ENCODE data around the gene CHMP4A.

Gene CHMP4A

GRCh38 chr14:24194873-24195185 is 18.5 kb downstream of the CHMP4A start:
- no peak for DNase-seq

- DNase-seq: no peak
These were observed 19.0 kb downstream of the CHMP4A start for GRCh38 chr14:24194186-24194872.

- DNase-seq: no peak
These were observed 20.4 kb downstream of the CHMP4A start for GRCh38 chr14:24192933-24193332.

- no peak for DNase-seq
These were observed 22.9 kb downstream of the CHMP4A start for GRCh38 chr14:24190416-24190815.

DNA sequence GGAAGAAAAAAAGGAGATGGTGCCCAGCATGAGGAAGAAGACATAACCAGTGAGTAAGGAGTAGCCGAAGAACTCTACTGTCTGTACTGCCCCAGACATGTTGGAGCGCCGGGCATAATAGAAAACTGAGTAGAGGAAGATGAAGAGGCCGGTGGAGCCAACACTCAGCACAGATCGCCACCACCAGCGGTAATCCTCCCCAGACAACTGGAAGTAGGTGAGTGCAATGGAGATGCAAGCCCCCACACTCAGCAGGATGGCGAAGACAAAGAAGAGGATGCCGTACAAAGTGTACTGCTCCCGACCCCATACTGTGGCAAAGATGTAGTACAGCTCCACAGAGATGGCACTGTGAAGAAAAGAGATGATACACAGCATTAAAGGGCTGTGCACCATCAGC is 23.8 kb downstream of the CHMP4A start:
- DNase-seq: no peak

DNA sequence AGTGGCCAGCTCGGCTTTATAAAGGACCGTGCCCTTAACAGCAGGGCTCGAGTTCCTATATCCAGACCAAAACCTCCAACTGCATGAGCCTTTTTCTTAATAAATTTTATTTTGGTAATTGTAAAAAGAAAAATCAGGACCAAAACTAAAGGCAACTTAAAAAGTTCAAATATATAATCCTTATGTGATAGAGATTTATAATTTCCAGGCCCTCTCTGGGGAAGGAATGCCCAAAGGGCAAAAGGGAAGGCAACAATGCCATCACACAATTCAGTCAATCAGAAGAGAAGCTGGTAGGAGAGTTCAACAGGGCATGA is 24.3 kb downstream of the CHMP4A start:
- no peak for DNase-seq

- peak; percentile 92 to 96 for DNase-seq
These were observed 24.8 kb downstream of the CHMP4A start, which contains the start of gene IPO4 for GRCh38 chr14:24188251-24189058. TSS of gene IPO4 (minus strand) at chr14:24188816. CDS start at chr14:24188787, 29 bp downstream.

GRCh38 chr14:24187539-24187915 is 25.8 kb downstream of the CHMP4A start:
- DNase-seq: no peak

- no peak for DNase-seq
These were observed 26.3 kb downstream of the CHMP4A start for GRCh38 chr14:24186831-24187538.

DNA sequence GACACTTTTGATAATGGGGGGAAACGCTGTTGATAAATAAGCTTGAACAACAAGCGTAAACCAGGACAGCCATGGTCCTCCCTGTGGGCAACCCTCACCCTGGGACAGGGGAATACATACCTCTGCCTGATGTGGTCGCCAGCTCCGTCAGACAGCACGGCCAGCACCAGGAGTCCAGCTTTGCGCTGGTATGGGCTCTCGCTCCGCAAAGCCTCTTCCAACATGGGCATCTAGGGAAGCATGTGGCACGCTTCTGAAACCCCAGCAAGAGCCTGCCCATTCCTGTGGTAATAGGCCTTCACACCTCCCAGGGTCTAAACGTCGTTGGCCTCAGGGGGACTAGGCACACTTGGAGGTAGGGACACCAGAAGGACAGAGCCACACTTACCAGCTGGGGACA is 27.5 kb downstream of the CHMP4A start:
- DNase-seq: no peak

GRCh38 chr14:24185026-24185425 is 28.3 kb downstream of the CHMP4A start:
- DNase-seq: no peak

DNA sequence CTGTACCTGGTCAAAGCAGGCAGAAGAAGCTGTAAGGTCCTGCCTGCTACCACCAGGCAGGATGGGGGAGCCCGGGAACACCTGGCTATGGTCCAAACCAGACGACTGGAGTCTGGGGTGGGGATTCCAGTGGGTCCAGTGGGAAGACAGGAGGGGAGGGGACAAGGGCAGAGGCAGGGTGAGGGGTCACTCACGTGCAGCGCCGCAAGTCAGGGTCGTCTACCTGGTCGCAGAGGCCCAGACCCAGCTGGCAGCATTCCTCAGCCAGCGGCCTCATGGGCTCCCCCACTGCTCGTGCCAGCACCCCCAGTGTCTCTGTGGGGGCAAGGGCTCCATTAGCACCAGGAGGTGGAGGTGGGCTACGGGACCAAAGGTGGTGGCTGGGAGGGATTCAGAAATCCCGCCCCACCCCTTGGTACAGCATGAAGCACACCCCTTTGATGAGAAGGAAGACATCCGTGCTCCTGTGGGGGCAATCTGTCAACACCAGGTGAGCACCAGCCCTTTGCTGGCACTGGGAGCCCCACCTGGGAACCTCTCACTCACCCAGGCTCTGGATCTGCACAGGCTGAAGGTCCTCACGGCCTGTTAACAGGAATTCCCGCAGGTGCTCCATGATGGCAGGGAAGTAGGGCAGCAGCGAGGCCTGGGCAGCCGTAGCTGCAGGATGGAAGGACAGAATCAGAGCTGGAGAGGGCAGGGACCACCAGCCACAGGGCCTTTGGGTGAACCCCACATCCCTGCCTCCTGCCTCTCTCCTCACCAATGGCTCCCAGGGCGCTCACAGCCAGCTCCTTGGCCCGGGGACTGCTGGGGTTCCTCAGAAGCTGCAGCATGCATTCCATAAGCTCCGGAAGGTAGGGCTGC is 29.0 kb downstream of the CHMP4A start:
- no peak for DNase-seq

- DNase-seq: no peak
These were observed 30.2 kb downstream of the CHMP4A start for GRCh38 chr14:24183014-24183481.

DNA sequence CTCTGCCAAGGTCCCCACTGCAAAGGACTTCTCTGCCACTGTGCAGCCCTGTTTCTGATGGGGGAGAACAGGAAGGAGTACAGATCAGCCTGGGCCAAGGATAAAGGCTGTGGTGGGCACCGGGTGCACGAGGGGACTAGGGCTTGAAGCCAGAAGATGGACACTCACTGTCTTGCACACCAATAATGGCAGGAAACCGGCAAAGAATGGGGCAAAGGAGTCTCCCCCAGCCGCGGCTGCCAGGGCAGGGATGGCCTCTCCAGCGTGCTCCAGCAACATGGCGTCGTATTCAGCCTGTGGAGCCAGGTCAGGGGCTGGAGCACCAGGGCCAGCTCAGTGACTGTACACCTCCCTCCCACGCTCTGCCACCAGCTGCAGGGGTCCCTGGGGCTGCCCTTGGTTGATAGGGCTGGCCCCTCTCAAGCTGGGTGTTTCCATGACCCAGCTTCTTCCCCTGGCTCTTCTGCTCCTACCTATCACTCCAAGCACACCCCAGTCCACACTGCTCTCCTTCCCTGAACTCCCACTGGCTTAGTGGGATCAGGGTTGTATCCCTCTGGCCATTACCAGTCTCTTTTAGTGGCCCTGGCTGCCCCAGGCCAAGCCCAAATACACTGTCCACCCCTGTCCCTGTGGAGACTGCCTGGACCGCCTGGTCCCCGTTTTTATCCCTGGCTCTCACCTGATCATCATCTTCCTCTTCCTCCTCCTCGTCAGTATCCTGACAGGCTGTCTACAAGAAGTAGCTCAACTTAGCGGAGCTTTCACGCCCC is 31.0 kb downstream of the CHMP4A start:
- no peak for DNase-seq

DNA sequence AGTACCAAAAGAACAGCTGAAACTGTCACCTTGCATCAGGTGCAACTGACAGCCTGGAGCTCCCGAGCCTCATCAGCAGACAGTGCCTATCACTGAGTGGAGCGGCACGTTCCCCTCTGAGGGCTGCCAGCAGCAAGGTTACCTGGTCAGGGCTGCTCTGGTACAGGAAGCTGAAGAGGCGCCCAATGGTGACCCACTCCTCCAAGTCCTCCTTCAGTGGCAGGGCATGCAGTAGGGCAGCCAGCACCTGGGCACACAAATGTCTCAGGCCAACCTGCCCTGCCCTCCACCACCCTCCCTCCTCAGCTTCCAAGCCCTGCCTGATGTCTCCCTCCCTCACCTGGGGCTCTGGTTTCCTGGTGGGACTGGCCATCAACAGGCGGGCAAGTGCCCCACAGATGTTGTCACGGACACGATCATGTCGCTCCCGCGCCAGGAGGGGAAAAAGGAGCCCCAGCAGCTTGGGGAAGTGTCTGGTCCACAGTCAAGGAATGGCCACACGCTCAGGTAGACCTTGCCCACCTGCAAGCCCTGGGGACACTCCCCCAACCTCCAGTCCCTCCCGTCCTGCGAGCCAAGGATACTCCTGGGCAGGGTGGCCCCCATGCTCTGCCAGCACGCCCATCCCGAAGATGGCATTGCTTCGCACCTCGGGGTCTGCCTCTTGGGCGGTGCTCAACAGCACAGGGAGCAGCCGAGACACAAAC is 31.8 kb downstream of the CHMP4A start:
- no peak for DNase-seq

DNA sequence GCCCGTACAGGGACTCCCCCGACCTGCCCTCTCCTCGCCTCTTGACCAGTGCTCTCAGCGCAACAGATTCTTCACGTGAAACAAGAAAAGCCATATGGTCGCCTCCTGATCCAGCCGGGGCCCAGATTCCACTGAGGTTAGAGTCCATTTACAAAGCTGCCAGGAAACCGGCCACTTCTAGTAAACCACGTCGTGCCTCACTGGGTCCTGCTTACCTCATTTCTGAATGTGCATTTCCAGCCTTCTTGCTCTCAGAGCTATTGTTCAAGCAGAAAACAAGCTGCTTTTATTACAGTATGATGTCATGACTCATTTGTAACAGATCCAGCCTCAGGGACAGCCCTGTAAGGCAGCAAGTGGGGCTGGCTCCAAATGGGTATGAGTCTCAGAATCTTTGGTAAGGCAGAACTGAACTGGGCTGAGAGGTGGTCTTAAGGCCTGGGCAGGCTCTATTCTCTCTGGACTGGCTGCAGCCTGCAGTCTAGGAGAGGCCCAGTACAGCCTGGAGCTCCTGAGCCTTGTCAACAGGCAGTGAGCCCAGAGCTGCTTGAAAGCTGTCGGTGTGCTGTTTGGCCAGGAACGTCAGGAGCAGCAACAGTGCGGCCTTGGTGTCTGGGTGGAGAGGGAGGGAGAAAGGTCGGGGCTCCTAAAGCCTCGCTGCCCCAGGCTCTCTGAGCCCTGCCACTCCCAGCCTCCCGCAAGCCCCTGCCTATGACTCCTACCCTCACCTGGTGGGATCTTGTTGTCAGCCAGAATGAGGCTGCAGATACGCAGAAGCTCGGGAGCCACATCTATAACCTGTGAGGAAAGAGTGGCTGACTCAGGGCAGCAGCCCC is 33.1 kb downstream of the CHMP4A start:
- DNase-seq: no peak

DNA sequence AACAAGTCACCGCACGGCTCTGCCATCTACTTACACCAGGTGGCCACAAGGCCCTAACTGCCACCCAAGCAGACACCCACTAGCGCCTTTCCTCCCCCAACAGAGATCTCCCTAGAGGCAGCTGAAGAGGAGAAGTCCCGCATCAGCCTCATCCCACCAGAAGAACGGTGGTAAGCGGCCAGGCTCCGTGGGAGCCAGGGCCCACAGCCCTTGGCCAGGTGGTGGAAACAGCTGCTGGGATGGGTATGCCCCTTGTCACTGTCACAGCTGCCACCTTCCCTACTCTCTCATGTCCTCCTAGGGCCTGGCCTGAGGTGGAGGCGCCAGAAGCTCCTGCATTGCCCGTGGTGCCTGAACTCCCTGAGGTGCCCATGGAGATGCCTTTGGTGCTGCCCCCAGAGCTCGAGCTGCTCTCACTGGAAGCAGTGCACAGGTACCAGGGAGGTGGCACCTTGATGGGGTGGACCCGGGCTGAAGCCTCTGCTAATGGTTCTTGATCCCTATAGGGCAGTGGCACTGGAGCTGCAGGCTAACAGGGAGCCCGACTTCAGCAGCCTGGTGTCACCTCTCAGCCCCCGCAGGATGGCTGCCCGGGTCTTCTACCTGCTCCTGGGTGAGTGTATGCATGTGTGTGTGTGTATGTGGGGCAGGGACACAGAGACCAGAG is 33.9 kb downstream of the CHMP4A start:
- no peak for DNase-seq

- no peak for DNase-seq
These were observed 34.7 kb downstream of the CHMP4A start for GRCh38 chr14:24178399-24179178.

- no peak for DNase-seq
These were observed 35.4 kb downstream of the CHMP4A start for GRCh38 chr14:24177891-24178290.

Data from NCI-H1930 (cell line).